IgD-negative memory B cell (primary cell): ENCODE results near the gene MACC1. TPM values are rescaled to one million over a fixed set of nuclear protein-coding genes. Genes with fewer than 3 reads are reported as not detected.
"Not testable (repeated sequence)": the region's sequence is repeated elsewhere in the genome, so short reads cannot be mapped to it uniquely, and the experiment has no call there.

Source experiments
- H3K27ac Mint-ChIP-seq, 3 donors: one replicate each; pipeline ENCODE4 v1.8.0; 2020 to 2022; ENCODE audit warnings: mild to moderate bottlenecking in 3 of 3, mixed read lengths in 3 of 3, moderate library complexity in 1 of 3
- H3K27me3 Mint-ChIP-seq: one replicate; pipeline ENCODE4 v1.8.0; 2021; ENCODE audit warnings: mixed read lengths
- H3K36me3 Mint-ChIP-seq: one replicate; pipeline ENCODE4 v1.8.0; 2020; ENCODE audit warnings: mild to moderate bottlenecking, mixed read lengths
- H3K4me1 Mint-ChIP-seq, 3 donors: one replicate each; pipeline ENCODE4 v1.8.0; 2020 to 2022; ENCODE audit warnings: mixed read lengths in 3 of 3, mild to moderate bottlenecking in 1 of 3
- H3K4me3 Mint-ChIP-seq, 4 donors: one replicate each; pipeline ENCODE4 v1.8.0; 2020 to 2022; ENCODE audit warnings: mild to moderate bottlenecking in 4 of 4, mixed read lengths in 4 of 4, moderate library complexity in 3 of 4
- H3K9me3 Mint-ChIP-seq, 3 donors: one replicate each; pipeline ENCODE4 v1.8.0; 2020 to 2021; ENCODE audit warnings: mixed read lengths in 3 of 3, mild to moderate bottlenecking in 1 of 3
- polyA plus RNA-seq: library from polyadenylated mRNA; unstranded; fragments of 300-500 nt; fragmentation: Illumina TruSeq; gene quantifications from one replicate; pipeline ENCODE4 v1.2.3, GENCODE V29; 2021

The MACC1 gene
- polyA plus RNA-seq, 1 donor from 2014 or later = 1.2 TPM

GRCh38 chr7:20190560-20191390 is 26.4 kb downstream of the MACC1 start:
- Mint-ChIP-seq H3K36me3 (no peaks in the 10 kb centered on the region), H3K9me3 (peaks cover 0 to 5% (median 4%) of the 10 kb centered on the region in 3 donors), H3K27me3 (no peaks in the 10 kb centered on the region), H3K4me3 (peak overlapping the region in 1 of 4 donors; percentile 39), H3K27ac (no peak overlapping the region), H3K4me1 (peaks cover 29 to 37% (median 32%) of the 10 kb centered on the region in 3 donors)

GRCh38 chr7:20189852-20190251 is 27.3 kb downstream of the MACC1 start:
- H3K27me3 Mint-ChIP-seq = no peaks in the 10 kb centered on the region

GRCh38 chr7:20188567-20188966 is 28.6 kb downstream of the MACC1 start:
- no peak overlapping the region for H3K4me3 Mint-ChIP-seq
- H3K9me3 Mint-ChIP-seq = peaks cover 0 to 5% (median 4%) of the 10 kb centered on the region in 3 donors
- H3K27ac Mint-ChIP-seq = no peak overlapping the region
- peaks cover 20 to 31% (median 25%) of the 10 kb centered on the region in 3 donors for H3K4me1 Mint-ChIP-seq
- H3K36me3 Mint-ChIP-seq = no peaks in the 10 kb centered on the region
- no peaks in the 10 kb centered on the region for H3K27me3 Mint-ChIP-seq

More at GRCh38 chr7:20189852-20190251, 27.3 kb downstream of the MACC1 start:
- Mint-ChIP-seq H3K27ac (peak overlapping the region in 1 of 3 donors; percentile 23), H3K36me3 (no peaks in the 10 kb centered on the region), H3K4me3 (no peak overlapping the region), H3K9me3 (peaks cover 0 to 5% (median 4%) of the 10 kb centered on the region in 3 donors), H3K4me1 (peaks cover 24 to 36% (median 29%) of the 10 kb centered on the region in 3 donors)

DNA sequence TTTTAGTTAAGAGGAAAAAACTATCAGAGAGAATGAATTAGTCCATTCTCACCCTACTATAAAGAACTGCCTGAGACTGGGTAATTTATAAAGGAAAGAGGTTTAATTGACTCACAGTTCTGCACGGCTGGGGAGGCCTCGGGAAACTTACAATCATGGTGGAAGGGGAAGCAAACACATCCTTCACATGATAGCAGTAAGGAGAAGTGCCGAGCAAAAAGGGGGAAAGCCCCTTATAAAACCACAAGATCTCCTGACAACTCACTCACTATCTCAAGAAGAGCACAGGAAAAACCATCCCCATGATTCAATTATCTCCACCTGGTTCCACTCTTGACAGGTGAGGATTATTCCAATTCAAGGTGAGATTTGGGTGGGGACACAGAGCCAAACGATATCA is 29.3 kb downstream of the MACC1 start:
- not testable (repeated sequence) for H3K4me3 Mint-ChIP-seq, H3K27me3 Mint-ChIP-seq, H3K36me3 Mint-ChIP-seq, H3K9me3 Mint-ChIP-seq
- Mint-ChIP-seq H3K4me1 (peaks cover 17 to 28% (median 23%) of the 10 kb centered on the region in 3 donors), H3K27ac (peak overlapping the region in 1 of 3 donors; percentile 11)

DNA sequence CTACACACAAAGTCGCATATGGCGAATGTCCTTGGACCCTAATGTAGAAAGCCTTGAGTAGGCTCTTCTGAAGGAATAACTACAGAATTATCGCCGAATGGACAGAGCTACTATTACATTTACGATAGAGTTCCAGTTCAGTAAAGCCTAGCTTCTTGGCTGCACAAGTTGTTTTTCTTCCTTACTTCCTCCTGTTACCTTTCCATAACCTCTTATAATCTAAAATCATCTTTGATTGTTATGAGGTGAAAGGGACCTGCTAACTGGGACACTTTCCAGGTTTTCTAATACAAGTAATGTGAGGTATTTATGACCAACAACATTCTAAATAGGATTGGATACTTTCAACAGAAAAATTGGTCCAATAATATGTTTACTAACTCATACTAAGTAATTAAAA is 31.2 kb downstream of the MACC1 start:
- Mint-ChIP-seq H3K9me3 (peaks cover 0 to 5% (median 4%) of the 10 kb centered on the region in 3 donors), H3K36me3 (no peaks in the 10 kb centered on the region), H3K4me1 (peaks cover 14 to 20% (median 14%) of the 10 kb centered on the region in 3 donors), H3K4me3 (no peak overlapping the region), H3K27ac (no peak overlapping the region), H3K27me3 (no peaks in the 10 kb centered on the region)

DNA sequence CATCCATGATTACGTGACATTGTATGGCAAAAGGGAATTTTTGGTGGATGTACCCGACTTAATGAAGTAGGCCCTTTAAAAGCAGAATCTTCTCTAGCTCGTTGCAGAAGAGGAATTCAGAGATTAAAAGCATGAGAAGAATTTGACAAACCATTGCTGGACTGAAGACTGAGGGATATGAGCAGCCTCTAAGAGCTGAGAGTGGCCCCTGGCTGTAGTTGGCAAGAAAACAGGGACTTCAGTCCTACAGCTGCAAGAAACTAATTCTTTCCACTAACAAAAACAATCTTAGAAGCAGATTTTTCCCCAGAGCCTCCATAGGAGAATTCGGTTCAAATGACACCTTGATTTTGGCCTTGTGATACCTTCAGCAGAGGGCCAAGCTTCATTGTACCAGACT is 34.1 kb downstream of the MACC1 start:
- Mint-ChIP-seq H3K27me3 (no peaks in the 10 kb centered on the region), H3K9me3 (no peaks in the 10 kb centered on the region), H3K4me3 (no peak overlapping the region), H3K4me1 (peaks cover 4 to 8% (median 5%) of the 10 kb centered on the region in 3 donors), H3K36me3 (peaks cover 4% of the 10 kb centered on the region), H3K27ac (no peak overlapping the region)

DNA sequence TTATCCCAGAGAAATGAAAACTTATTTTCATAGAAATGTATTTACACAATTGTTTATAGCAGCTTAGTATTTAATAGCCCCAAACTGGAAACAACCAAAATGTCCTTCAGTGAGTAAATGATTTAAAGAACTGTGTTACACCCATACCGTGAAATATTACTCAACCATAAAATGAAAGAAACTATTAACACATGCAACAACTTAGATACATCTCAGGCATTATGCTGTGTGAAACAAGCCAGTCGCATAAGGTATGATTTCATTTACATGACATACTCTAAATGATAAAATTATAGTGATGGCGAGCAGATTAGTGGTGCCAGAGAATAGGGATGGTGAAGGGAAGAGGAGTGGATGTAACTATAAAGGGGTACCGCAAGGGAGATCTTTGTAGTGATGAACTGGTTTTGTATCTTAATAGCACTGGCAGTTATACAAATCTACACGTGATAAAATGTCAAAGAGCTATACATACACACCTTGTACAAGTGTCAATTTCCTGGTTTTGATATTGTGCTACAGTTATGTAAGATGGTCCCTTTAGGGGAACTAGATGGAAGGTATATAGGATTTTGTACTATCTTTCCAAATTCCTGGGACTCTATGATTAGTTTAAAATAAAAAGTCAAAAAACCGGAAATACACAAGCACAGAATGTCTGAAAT is 40.5 kb downstream of the MACC1 start:
- H3K4me1 Mint-ChIP-seq = no peaks in the 10 kb centered on the region
- H3K4me3 Mint-ChIP-seq = no peak overlapping the region
- no peaks in the 10 kb centered on the region for H3K9me3 Mint-ChIP-seq
- H3K36me3 Mint-ChIP-seq = peaks cover 4% of the 10 kb centered on the region
- no peak overlapping the region for H3K27ac Mint-ChIP-seq
- no peaks in the 10 kb centered on the region for H3K27me3 Mint-ChIP-seq

DNA sequence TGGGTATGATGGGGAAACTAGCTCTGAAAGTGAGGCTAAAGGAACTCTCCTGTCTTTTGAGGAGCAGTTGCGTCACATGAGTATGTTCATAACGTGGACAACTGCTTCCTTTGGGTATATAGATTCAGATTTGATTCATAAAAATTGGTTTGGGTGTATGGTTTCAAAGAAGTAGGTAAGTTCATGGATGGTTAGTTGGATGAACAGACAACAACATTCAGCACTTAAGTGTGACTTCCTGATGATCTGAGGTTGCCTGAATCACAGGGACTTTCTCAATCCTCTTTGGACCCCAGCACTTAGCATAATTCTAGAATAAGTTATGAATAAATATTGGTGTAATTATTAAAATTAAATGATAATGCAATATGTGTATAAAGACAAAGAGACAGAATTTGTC is 43.4 kb downstream of the MACC1 start:
- Mint-ChIP-seq H3K27me3 (no peaks in the 10 kb centered on the region), H3K36me3 (peaks cover under 1% of the 10 kb centered on the region), H3K4me3 (no peak overlapping the region), H3K9me3 (no peaks in the 10 kb centered on the region), H3K4me1 (no peaks in the 10 kb centered on the region), H3K27ac (no peak overlapping the region)

DNA sequence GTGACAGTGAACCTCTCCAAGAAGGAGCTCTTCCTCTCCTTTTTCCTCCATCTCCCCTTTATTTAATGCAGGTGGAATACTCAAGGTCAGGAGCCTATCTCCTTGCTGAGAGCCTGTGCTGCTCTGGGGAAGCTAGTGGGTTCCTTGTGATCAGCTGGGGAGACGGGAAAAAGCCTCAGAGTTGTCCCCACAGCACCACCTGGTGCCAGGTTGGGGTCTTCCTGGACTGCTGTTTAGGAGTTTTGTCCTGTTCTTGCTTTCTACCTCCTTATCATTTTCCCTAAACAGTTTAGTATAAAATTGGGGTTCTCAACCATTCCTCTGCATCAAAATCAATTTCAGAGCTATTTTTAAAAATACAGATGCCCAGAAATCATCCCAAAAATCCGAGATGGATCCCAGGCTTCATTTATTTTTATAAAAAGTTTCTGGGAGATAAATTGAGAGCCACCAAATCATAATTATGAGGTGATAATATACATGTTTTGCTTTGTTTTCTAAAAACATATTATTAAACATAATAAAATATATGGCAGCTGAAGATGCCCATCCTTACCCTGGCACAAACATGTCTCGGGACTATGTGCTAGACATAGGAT is 44.3 kb downstream of the MACC1 start:
- H3K27me3 Mint-ChIP-seq = no peaks in the 10 kb centered on the region
- H3K36me3 Mint-ChIP-seq = no peaks in the 10 kb centered on the region
- peak overlapping the region in 1 of 3 donors; percentile 88 for H3K27ac Mint-ChIP-seq
- no peak overlapping the region for H3K4me3 Mint-ChIP-seq
- H3K4me1 Mint-ChIP-seq = no peaks in the 10 kb centered on the region
- H3K9me3 Mint-ChIP-seq = no peaks in the 10 kb centered on the region

- H3K4me3 Mint-ChIP-seq = no peak overlapping the region
- H3K36me3 Mint-ChIP-seq = peaks cover 2% of the 10 kb centered on the region
- H3K27ac Mint-ChIP-seq = no peak overlapping the region
- H3K9me3 Mint-ChIP-seq = no peaks in the 10 kb centered on the region
- H3K27me3 Mint-ChIP-seq = no peaks in the 10 kb centered on the region
- no peaks in the 10 kb centered on the region for H3K4me1 Mint-ChIP-seq
These were observed 46.6 kb downstream of the MACC1 start for GRCh38 chr7:20170633-20171032.

GRCh38 chr7:20165146-20165510 is 52.1 kb downstream of the MACC1 start:
- Mint-ChIP-seq H3K27me3 (no peaks in the 10 kb centered on the region), H3K27ac (no peak overlapping the region), H3K4me3 (no peak overlapping the region), H3K9me3 (no peaks in the 10 kb centered on the region), H3K4me1 (no peaks in the 10 kb centered on the region), H3K36me3 (peaks cover 5% of the 10 kb centered on the region)

DNA sequence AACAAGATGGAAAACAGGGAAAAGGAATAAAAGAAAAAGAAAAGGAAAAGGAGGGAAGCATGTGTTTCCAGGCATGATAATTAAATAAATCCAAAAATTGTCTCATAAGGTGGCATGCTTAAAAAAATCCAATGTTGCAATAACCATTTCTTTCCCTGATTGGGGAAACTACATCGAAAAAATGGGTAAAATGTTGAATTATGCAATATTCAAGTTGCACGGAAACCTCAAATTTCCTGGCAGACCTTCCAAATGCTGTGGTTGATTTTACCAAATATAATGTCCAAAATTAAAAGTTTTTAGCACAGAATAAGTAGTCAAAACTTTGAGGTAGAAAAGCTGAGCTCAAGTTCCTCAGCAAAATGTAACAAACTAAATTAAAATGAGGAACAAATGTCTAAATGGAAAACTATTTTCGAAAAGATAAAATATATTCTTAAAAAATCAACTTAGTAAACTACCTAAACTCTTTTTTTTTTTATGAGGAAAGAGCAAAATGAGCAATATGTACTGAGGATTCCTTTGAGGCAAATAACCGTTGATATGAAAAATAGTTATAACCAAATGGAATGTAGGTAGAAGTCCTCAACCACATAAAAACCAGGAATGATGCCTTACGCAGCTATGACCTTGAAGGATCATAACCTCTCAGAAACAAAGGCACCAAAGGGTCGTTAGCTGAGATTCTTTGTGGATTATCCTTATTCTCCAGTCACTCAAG is 52.6 kb downstream of the MACC1 start:
- H3K9me3 Mint-ChIP-seq = no peaks in the 10 kb centered on the region
- H3K4me3 Mint-ChIP-seq = no peak overlapping the region
- no peak overlapping the region for H3K27ac Mint-ChIP-seq
- no peaks in the 10 kb centered on the region for H3K27me3 Mint-ChIP-seq
- H3K36me3 Mint-ChIP-seq = peaks cover 5% of the 10 kb centered on the region
- H3K4me1 Mint-ChIP-seq = no peaks in the 10 kb centered on the region

- peaks cover 5% of the 10 kb centered on the region for H3K36me3 Mint-ChIP-seq
- H3K9me3 Mint-ChIP-seq = no peaks in the 10 kb centered on the region
- no peak overlapping the region for H3K27ac Mint-ChIP-seq
- no peaks in the 10 kb centered on the region for H3K27me3 Mint-ChIP-seq
- no peak overlapping the region for H3K4me3 Mint-ChIP-seq
- H3K4me1 Mint-ChIP-seq = peaks cover 0 to 2% (median 0%) of the 10 kb centered on the region in 3 donors
These were observed 54.5 kb downstream of the MACC1 start for GRCh38 chr7:20162665-20163064.

DNA sequence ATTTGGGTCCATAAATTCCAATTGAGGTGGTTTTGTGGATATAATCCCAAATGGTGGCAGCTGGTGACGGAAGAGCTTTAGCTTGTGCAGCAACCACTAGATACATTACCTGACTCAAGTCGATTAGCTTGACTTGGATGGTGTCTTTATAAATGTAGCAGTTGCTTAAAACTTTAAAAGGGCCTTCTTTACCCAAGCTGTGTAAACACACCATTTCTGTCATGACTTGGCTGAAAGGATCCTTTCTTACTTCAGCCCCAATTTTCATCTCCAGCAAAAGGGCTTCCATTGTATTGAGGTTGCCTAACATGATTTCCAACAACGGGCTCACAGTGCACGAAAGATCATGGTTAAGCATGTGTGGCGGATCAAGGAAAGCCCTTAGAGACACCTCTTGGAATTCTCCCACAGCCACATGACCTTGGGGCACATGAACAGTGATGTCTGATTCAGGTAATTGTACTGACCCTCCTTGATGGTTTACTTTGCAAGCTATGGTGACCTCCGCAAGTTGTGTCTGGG is 57.9 kb downstream of the MACC1 start:
- H3K27me3 Mint-ChIP-seq = no peaks in the 10 kb centered on the region
- no peak overlapping the region for H3K27ac Mint-ChIP-seq
- peak overlapping the region in 1 of 4 donors; percentile 3 for H3K4me3 Mint-ChIP-seq
- H3K9me3 Mint-ChIP-seq = no peaks in the 10 kb centered on the region
- H3K36me3 Mint-ChIP-seq = peaks cover 3% of the 10 kb centered on the region
- peaks cover 0 to 5% (median 0%) of the 10 kb centered on the region in 3 donors for H3K4me1 Mint-ChIP-seq

GRCh38 chr7:20158684-20159083 is 58.5 kb downstream of the MACC1 start:
- H3K4me3 Mint-ChIP-seq = no peak overlapping the region
- no peak overlapping the region for H3K27ac Mint-ChIP-seq
- peaks cover 0 to 5% (median 0%) of the 10 kb centered on the region in 3 donors for H3K4me1 Mint-ChIP-seq
- H3K36me3 Mint-ChIP-seq = peaks cover 3% of the 10 kb centered on the region
- no peaks in the 10 kb centered on the region for H3K27me3 Mint-ChIP-seq
- H3K9me3 Mint-ChIP-seq = no peaks in the 10 kb centered on the region
